Suprapubic skin (tissue), 4 donors: ENCODE data around the gene PLCD1. TPM values are rescaled to one million over a fixed set of nuclear protein-coding genes. Genes with fewer than 3 reads are reported as not detected.
A peak's percentile ranks its signal among the peaks of the same experiment; 100 is the strongest.

ENCODE experiments used
- DNase-seq, 2 donors: peaks; one replicate each; pipeline ENCODE4 v3.0.0-alpha.2; 2019; ENCODE audit warnings: low spot score in 2 of 2
- H3K27ac ChIP-seq: fragments of 200-600 bp; sonication (generic); one replicate; pipeline ENCODE4 v1.5.1; 2019
- H3K27me3 ChIP-seq: fragments of 200-600 bp; sonication (generic); one replicate; pipeline ENCODE4 v1.5.1; 2019
- H3K36me3 ChIP-seq: fragments of 200-600 bp; sonication (generic); one replicate; pipeline ENCODE4 v1.5.1; 2019
- H3K4me1 ChIP-seq: fragments of 200-600 bp; sonication (generic); one replicate; pipeline ENCODE4 v1.5.1; 2019
- H3K4me3 ChIP-seq: fragments of 200-600 bp; sonication (generic); one replicate; pipeline ENCODE4 v1.5.1; 2019; ENCODE audit warnings: mild to moderate bottlenecking
- H3K9me3 ChIP-seq: fragments of 200-600 bp; sonication (generic); one replicate; pipeline ENCODE4 v1.5.1; 2019
- EP300 ChIP-seq: sonication (generic); formaldehyde crosslinking; IDR thresholded peaks from one replicate; pipeline ENCODE4 v1.6.1; 2017; ENCODE audit warnings: antibody characterized with exemption
- POLR2A ChIP-seq, 2 donors: fragments of 450-650 bp; IDR thresholded peaks; one replicate each; pipeline ENCODE4 v1.6.1; 2017; ENCODE audit warnings: antibody characterized with exemption in 2 of 2, mild to moderate bottlenecking in 2 of 2, moderate library complexity in 2 of 2
- POLR2AphosphoS5 ChIP-seq, 3 donors: sonication (generic); formaldehyde crosslinking; IDR thresholded peaks; one replicate each; pipeline ENCODE4 v1.6.1; 2017; ENCODE audit warnings: antibody characterized with exemption in 3 of 3
- WGBS: methylation state at CpG from one replicate; pipeline ENCODE4 v1.1.5; 2018; 5-methylcytosine and 5-hydroxymethylcytosine counted together
- total RNA-seq, 4 donors: library from RNA; depleted of rRNA; stranded (reverse); fragments of >200 nt; gene quantifications; one replicate each; pipeline ENCODE4 v1.1.0, GENCODE V29; 2016
- TF ChIP-seq, protein P1 (sequence below), 2 donors: fragments of 200-600 bp in 1 of 2; fragments of 450-650 bp in 1 of 2; sonication (generic) in 1 of 2; IDR thresholded peaks; one replicate each; pipeline ENCODE4 v1.5.1; 2016 to 2019; ENCODE audit warnings: antibody characterized with exemption in 2 of 2, mild to moderate bottlenecking in 1 of 2, moderate library complexity in 1 of 2

Gene PLCD1
- total RNA-seq, 4 donors from 2014 or later, result 32.3 to 42.2 (median 39.3) TPM

DNA sequence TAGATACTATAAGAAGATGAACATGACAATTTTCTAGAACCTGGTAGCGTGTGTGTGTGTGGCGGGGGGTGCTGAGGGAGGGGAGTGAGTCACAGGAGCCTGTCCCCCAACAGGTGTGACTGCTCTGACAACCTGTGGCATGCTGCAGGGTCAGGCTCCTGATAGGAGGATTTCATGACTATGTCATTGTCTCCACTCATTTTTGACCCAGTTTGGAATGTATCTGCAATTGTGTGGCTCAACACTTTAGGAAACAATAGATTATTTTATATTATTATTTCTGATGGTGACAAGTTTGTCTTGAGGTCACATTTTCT is 48.1 kb downstream of the PLCD1 start:
- peaks cover 16% of the 10 kb centered on the region for H3K4me1 ChIP-seq
- 90% methylated on average over 2 of the region's 2 CpGs for WGBS
- peaks cover 51% of the 10 kb centered on the region for H3K36me3 ChIP-seq
- H3K4me3 ChIP-seq, result no peak overlapping the region
- H3K27ac ChIP-seq, result no peak overlapping the region
- TF ChIP-seq, protein P1, sequence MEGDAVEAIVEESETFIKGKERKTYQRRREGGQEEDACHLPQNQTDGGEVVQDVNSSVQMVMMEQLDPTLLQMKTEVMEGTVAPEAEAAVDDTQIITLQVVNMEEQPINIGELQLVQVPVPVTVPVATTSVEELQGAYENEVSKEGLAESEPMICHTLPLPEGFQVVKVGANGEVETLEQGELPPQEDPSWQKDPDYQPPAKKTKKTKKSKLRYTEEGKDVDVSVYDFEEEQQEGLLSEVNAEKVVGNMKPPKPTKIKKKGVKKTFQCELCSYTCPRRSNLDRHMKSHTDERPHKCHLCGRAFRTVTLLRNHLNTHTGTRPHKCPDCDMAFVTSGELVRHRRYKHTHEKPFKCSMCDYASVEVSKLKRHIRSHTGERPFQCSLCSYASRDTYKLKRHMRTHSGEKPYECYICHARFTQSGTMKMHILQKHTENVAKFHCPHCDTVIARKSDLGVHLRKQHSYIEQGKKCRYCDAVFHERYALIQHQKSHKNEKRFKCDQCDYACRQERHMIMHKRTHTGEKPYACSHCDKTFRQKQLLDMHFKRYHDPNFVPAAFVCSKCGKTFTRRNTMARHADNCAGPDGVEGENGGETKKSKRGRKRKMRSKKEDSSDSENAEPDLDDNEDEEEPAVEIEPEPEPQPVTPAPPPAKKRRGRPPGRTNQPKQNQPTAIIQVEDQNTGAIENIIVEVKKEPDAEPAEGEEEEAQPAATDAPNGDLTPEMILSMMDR (IDR thresholded peaks at IDR 0.05), result no peak
- TF ChIP-seq POLR2A (IDR thresholded peaks at IDR 0.05) (no peak), EP300 (no peak), POLR2AphosphoS5 (IDR thresholded peaks at IDR 0.05) (no peak)
- H3K9me3 ChIP-seq, result no peaks in the 10 kb centered on the region
- no peaks in the 10 kb centered on the region for H3K27me3 ChIP-seq
- no peak for DNase-seq

DNA sequence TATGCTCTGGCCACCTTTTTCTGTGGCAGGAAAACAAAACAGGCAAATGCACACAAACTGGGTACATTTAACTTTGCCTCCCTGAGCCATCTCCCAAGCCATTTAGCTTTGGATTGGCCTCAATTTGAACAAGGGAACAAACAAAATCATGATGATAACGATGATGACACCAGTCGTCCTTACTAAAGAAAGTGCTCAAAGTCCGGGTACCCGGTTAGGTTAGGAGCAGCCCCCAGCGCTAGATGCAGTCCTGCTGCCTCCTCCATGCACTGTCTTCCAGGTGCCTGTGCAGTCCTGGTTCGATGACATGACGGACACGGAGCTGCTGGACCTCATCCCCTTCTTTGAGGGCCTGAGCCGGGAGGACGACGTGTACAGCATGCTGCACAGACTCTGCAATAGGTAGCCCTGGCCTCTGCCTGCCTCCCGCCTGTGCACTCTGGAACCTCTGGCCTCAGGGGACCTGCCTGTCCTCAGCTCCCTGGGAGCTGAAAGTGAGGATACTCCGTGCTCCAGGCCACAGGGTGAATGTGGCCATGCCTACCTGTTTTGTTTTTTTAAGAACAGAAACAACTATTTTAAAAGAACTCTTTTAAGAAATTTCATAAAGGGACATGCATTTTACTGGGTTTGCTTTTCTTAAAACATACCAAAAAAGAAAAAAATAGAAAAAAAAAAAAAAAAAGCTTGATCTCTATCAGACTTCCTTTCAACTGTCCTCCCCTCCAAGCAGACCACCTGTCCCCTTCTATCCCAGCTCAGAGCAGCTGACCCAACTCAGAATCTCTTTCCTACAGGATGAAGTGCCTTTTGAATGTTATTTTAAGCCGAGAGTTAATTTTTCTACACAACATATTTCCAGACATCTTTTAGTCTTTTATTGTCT is 48.7 kb downstream of the PLCD1 start:
- H3K36me3 ChIP-seq, result peaks cover 57% of the 10 kb centered on the region
- TF ChIP-seq, protein P1 (IDR thresholded peaks at IDR 0.05), result no peak
- TF ChIP-seq POLR2AphosphoS5 (IDR thresholded peaks at IDR 0.05), result no peak
- no peak for TF ChIP-seq EP300
- no peak for TF ChIP-seq POLR2A (IDR thresholded peaks at IDR 0.05)
- H3K4me3 ChIP-seq, result no peak overlapping the region
- peaks cover 11% of the 10 kb centered on the region for H3K4me1 ChIP-seq
- 91% methylated on average over 14 of the region's 14 CpGs for WGBS
- no peak overlapping the region for H3K27ac ChIP-seq
- no peak for DNase-seq
- H3K9me3 ChIP-seq, result no peaks in the 10 kb centered on the region
- H3K27me3 ChIP-seq, result no peaks in the 10 kb centered on the region

DNA sequence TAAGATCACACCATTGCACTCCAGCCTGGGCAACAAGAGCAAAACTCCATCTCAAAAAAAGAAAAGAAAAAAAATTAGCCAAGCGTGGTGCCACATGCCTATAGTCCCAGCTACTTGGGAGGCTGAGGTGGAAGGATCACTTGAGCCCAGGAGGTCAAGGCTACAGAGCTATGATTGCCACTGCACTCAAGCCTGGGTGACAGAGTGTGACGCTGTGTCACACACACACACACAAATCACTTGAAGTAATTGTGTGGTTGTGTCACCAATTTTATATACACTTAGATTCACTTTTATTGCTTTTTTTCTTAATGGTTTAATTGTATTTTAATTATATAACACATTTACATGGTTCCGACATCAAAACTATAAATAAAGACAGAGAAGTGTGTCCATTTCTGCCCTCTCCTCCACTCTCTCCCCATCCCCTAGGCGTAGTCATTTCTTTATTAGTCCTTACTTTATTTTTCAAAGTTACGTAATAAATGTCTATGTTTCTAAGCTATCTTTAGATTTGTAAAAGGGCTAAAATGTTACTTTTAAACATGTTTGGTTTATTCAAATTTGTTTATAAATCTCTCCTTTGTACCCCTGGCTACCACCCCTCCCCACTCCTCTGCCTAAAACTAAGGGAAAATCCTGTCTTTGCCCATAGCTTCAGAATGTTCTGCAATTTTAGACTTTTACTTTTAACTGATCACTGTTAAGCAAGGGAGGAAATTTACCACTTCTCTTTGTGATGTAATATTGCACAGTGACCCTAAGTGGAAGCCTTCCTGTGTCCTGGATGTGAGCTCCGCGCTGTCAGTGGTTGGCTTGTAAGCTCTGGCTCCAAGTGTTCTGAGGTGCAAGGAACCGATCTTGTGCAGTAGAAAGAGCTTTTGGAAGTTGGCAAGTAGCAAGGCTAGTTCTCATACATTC is 49.6 kb downstream of the PLCD1 start:
- no peak for DNase-seq
- Histone ChIP-seq H3K4me3 (no peak overlapping the region), H3K36me3 (peaks cover 58% of the 10 kb centered on the region), H3K27ac (no peak overlapping the region), H3K27me3 (no peaks in the 10 kb centered on the region), H3K4me1 (peaks cover 5% of the 10 kb centered on the region), H3K9me3 (no peaks in the 10 kb centered on the region)
- TF ChIP-seq EP300 (no peak), POLR2AphosphoS5 (IDR thresholded peaks at IDR 0.05) (no peak), POLR2A (IDR thresholded peaks at IDR 0.05) (no peak)
- TF ChIP-seq, protein P1 (IDR thresholded peaks at IDR 0.05), result no peak
- WGBS, result 91% methylated on average over 8 of the region's 8 CpGs

DNA sequence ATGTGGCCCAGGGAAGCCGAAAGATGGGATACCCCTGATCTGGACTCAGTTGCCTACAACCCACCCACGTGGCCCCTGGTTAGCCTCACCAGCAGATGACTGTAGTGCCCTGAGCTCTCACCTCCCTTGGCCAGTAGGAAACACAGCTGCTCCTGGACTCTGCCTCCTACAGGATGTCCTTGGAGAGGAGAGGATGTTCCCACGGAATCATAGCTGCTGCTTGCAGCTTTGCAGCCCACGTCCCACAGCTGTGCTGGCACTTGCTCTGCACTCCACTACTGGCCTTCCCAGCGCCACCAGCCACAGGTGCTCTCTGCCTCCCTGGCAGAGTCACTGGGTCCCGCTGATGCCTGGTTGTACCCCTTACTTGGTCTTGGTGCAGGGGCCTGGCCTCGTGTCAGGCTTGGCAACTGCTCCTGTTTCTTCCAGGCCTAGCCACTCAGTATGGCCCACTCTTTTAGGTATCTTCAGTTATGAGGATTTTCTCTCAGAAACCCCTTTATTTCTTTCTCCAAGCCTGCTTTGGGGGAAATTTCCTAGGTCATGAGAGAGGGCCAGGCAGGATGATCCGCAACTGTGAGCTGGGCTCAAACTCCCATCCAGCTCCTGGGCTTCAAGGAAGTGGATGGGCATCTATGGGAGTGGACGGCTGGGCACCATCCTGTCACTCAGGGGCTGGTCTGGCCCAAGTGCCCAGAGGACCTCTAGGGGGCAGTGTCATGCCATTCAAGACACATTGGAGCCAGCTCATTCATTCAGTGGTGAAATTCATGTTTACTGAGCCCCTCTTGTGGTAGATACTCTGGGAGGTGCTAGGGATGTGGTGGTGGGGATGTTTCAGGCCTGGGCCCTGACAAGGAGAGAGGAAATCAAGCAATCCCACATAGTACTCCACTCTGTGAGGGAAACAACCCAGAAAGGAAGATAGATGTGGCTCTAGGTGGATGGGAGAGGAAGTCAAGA is 55.0 kb downstream of the PLCD1 start:
- 65% methylated on average over 8 of the region's 9 CpGs for WGBS
- Histone ChIP-seq H3K27me3 (no peaks in the 10 kb centered on the region), H3K4me3 (no peak overlapping the region), H3K27ac (no peak overlapping the region), H3K4me1 (peaks cover 3% of the 10 kb centered on the region), H3K36me3 (peaks cover 47% of the 10 kb centered on the region), H3K9me3 (no peaks in the 10 kb centered on the region)
- TF ChIP-seq, protein P1 (IDR thresholded peaks at IDR 0.05), result peak; percentile 37 to 66
- TF ChIP-seq POLR2A (IDR thresholded peaks at IDR 0.05), result no peak
- DNase-seq, result no peak
